Skeletal muscle satellite cell (primary cell): Measurements from ENCODE around the gene TAF5L.
A peak's percentile ranks its signal among the peaks of the same experiment; 100 is the strongest.

Experiments used
- H3K27me3 ChIP-seq: 2 replicates; pipeline ENCODE4 v1.7.0; 2013; ENCODE audit warnings: low read length; ENCODE audit not compliant: control insufficient read depth, insufficient read depth
- H3K36me3 ChIP-seq: 2 replicates; pipeline ENCODE4 v1.7.0; 2013; ENCODE audit warnings: mild to moderate bottlenecking, control low read depth, low read length; ENCODE audit not compliant: insufficient read depth
- H3K4me1 ChIP-seq: 2 replicates; pipeline ENCODE4 v1.7.0; 2013; ENCODE audit warnings: low read length; ENCODE audit not compliant: control insufficient read depth, insufficient read depth
- H3K4me2 ChIP-seq: 2 replicates; pipeline ENCODE4 v1.7.0; 2013; ENCODE audit warnings: mild to moderate bottlenecking, low read length
- H3K4me3 ChIP-seq: 2 replicates; pipeline ENCODE4 v1.7.0; 2013; ENCODE audit warnings: low read length
- H3K9ac ChIP-seq: 2 replicates; pipeline ENCODE4 v1.7.0; 2013; ENCODE audit warnings: mild to moderate bottlenecking, low read depth, low read length, moderate library complexity
- H3K9me3 ChIP-seq: replicated peaks from 2 replicates; pipeline ENCODE4 v1.7.0; 2013; ENCODE audit warnings: mild to moderate bottlenecking, control low read depth, low read length

Gene TAF5L

GRCh38 chr1:229579059-229579673 is 46.8 kb downstream of the TAF5L start:
- no peak overlapping the region for H3K9ac ChIP-seq
- no peaks in the 10 kb centered on the region for H3K27me3 ChIP-seq
- H3K4me1 ChIP-seq = no peaks in the 10 kb centered on the region
- no peaks in the 10 kb centered on the region for H3K9me3 ChIP-seq
- H3K4me3 ChIP-seq = no peak overlapping the region
- H3K4me2 ChIP-seq = peak overlapping the region; percentile 26
- no peaks in the 10 kb centered on the region for H3K36me3 ChIP-seq

- no peak overlapping the region for H3K9ac ChIP-seq
- H3K4me1 ChIP-seq = no peaks in the 10 kb centered on the region
- H3K9me3 ChIP-seq = no peaks in the 10 kb centered on the region
- H3K36me3 ChIP-seq = no peaks in the 10 kb centered on the region
- H3K27me3 ChIP-seq = no peaks in the 10 kb centered on the region
- H3K4me3 ChIP-seq = no peak overlapping the region
- H3K4me2 ChIP-seq = no peak overlapping the region
Observed at GRCh38 chr1:229578168-229579058, 47.5 kb downstream of the TAF5L start.

- Histone ChIP-seq H3K4me3 (no peak overlapping the region), H3K9me3 (no peaks in the 10 kb centered on the region), H3K27me3 (peaks cover 4% of the 10 kb centered on the region), H3K9ac (no peak overlapping the region), H3K36me3 (no peaks in the 10 kb centered on the region), H3K4me1 (no peaks in the 10 kb centered on the region), H3K4me2 (no peak overlapping the region)
Observed at GRCh38 chr1:229574679-229575442, 51.1 kb downstream of the TAF5L start.

- H3K4me2 ChIP-seq = no peak overlapping the region
- H3K4me3 ChIP-seq = no peak overlapping the region
- peaks cover 4% of the 10 kb centered on the region for H3K27me3 ChIP-seq
- H3K4me1 ChIP-seq = no peaks in the 10 kb centered on the region
- no peaks in the 10 kb centered on the region for H3K9me3 ChIP-seq
- H3K36me3 ChIP-seq = no peaks in the 10 kb centered on the region
- H3K9ac ChIP-seq = no peak overlapping the region
Observed at GRCh38 chr1:229572286-229572685, 53.6 kb downstream of the TAF5L start.

- H3K36me3 ChIP-seq = no peaks in the 10 kb centered on the region
- H3K9me3 ChIP-seq = no peaks in the 10 kb centered on the region
- H3K9ac ChIP-seq = no peak overlapping the region
- H3K4me3 ChIP-seq = no peak overlapping the region
- H3K27me3 ChIP-seq = peaks cover 4% of the 10 kb centered on the region
- H3K4me1 ChIP-seq = no peaks in the 10 kb centered on the region
- no peak overlapping the region for H3K4me2 ChIP-seq
Observed at GRCh38 chr1:229570891-229571516, 54.9 kb downstream of the TAF5L start.

- H3K36me3 ChIP-seq = no peaks in the 10 kb centered on the region
- no peaks in the 10 kb centered on the region for H3K4me1 ChIP-seq
- H3K4me2 ChIP-seq = no peak overlapping the region
- H3K4me3 ChIP-seq = no peak overlapping the region
- H3K9ac ChIP-seq = no peak overlapping the region
- peaks cover 4% of the 10 kb centered on the region for H3K27me3 ChIP-seq
- no peaks in the 10 kb centered on the region for H3K9me3 ChIP-seq
Observed at GRCh38 chr1:229570305-229570704, 55.6 kb downstream of the TAF5L start.

GRCh38 chr1:229567109-229567868 is 58.6 kb downstream of the TAF5L start:
- H3K4me3 ChIP-seq = no peak overlapping the region
- no peaks in the 10 kb centered on the region for H3K4me1 ChIP-seq
- H3K27me3 ChIP-seq = peaks cover 4% of the 10 kb centered on the region
- H3K4me2 ChIP-seq = no peak overlapping the region
- no peak overlapping the region for H3K9ac ChIP-seq
- H3K36me3 ChIP-seq = no peaks in the 10 kb centered on the region
- H3K9me3 ChIP-seq = no peaks in the 10 kb centered on the region

GRCh38 chr1:229563701-229564100 is 62.2 kb downstream of the TAF5L start:
- Histone ChIP-seq H3K4me1 (peaks cover 6% of the 10 kb centered on the region), H3K36me3 (no peaks in the 10 kb centered on the region), H3K27me3 (no peaks in the 10 kb centered on the region), H3K9ac (no peak overlapping the region), H3K4me2 (no peak overlapping the region), H3K4me3 (no peak overlapping the region), H3K9me3 (no peaks in the 10 kb centered on the region)

GRCh38 chr1:229563241-229563640 is 62.7 kb downstream of the TAF5L start:
- Histone ChIP-seq H3K4me2 (no peak overlapping the region), H3K36me3 (no peaks in the 10 kb centered on the region), H3K9me3 (no peaks in the 10 kb centered on the region), H3K4me1 (peaks cover 6% of the 10 kb centered on the region), H3K27me3 (no peaks in the 10 kb centered on the region), H3K4me3 (no peak overlapping the region), H3K9ac (no peak overlapping the region)

- Histone ChIP-seq H3K4me1 (peaks cover 6% of the 10 kb centered on the region), H3K9me3 (no peaks in the 10 kb centered on the region), H3K36me3 (no peaks in the 10 kb centered on the region), H3K4me2 (no peak overlapping the region), H3K9ac (no peak overlapping the region), H3K4me3 (no peak overlapping the region), H3K27me3 (no peaks in the 10 kb centered on the region)
Observed at GRCh38 chr1:229562686-229563085, 63.2 kb downstream of the TAF5L start.
